Left lobe of liver (tissue), 2 donors: ENCODE results near the gene RBBP8NL. TPM values are rescaled to one million over a fixed set of nuclear protein-coding genes. Genes with fewer than 3 reads are reported as not detected.

Experiments
- ATAC-seq: fragments of 200-7000 bp; cut with Tn5 transposase; one replicate; pipeline ENCODE4 v1.9.1; 2020; ENCODE audit warnings: mild to moderate bottlenecking, moderate library complexity
- DNase-seq: peaks from one replicate; pipeline ENCODE4 v3.0.0-alpha.2; 2020; ENCODE audit warnings: low spot score
- total RNA-seq: library from RNA; stranded (reverse); gene quantifications from one replicate; pipeline ENCODE4 v1.2.1, GENCODE V29; 2021
- donor health status: DM: no; HTN: no; CAD: no; lungs with moderate emphysema.
- donor health status: DM: no; HTN: yes; CAD: no.

The RBBP8NL gene
- total RNA-seq, 1 donor from 2014 or later, result not detected

GRCh38 chr20:62462976-62463592 lies 35.7 kb upstream of the RBBP8NL start:
- ATAC-seq (no peak), DNase-seq (no peak)

- ATAC-seq (no peak), DNase-seq (no peak)
Observed at GRCh38 chr20:62461834-62462233, 34.5 kb upstream of the RBBP8NL start.

GRCh38 chr20:62461157-62461556 lies 33.8 kb upstream of the RBBP8NL start:
- ATAC-seq (no peak), DNase-seq (no peak)

GRCh38 chr20:62460678-62461077 lies 33.3 kb upstream of the RBBP8NL start:
- ATAC-seq (no peak), DNase-seq (no peak)

- ATAC-seq (no peak), DNase-seq (no peak)
Observed at GRCh38 chr20:62459488-62459887, 32.1 kb upstream of the RBBP8NL start.

GRCh38 chr20:62458275-62459251 lies 31.2 kb upstream of the RBBP8NL start:
- no peak for DNase-seq
- no peak for ATAC-seq

- ATAC-seq (no peak), DNase-seq (no peak)
Observed at GRCh38 chr20:62457831-62458230, 30.5 kb upstream of the RBBP8NL start.

GRCh38 chr20:62457098-62457497 lies 29.8 kb upstream of the RBBP8NL start:
- DNase-seq (no peak), ATAC-seq (no peak)

GRCh38 chr20:62455929-62456328 lies 28.6 kb upstream of the RBBP8NL start:
- ATAC-seq, result no peak
- no peak for DNase-seq

GRCh38 chr20:62454904-62455636 lies 27.7 kb upstream of the RBBP8NL start:
- no peak for DNase-seq
- no peak for ATAC-seq

GRCh38 chr20:62453186-62453808 lies 26.0 kb upstream of the RBBP8NL start:
- no peak for DNase-seq
- no peak for ATAC-seq

GRCh38 chr20:62452475-62453095 lies 25.2 kb upstream of the RBBP8NL start:
- DNase-seq (no peak), ATAC-seq (no peak)

GRCh38 chr20:62451970-62452369 lies 24.6 kb upstream of the RBBP8NL start:
- DNase-seq (no peak), ATAC-seq (no peak)

GRCh38 chr20:62451156-62451767 lies 23.9 kb upstream of the RBBP8NL start:
- DNase-seq (no peak), ATAC-seq (no peak)

GRCh38 chr20:62449951-62450691 lies 22.8 kb upstream of the RBBP8NL start:
- peak; percentile 54 for ATAC-seq

GRCh38 chr20:62448788-62449187 lies 21.4 kb upstream of the RBBP8NL start:
- DNase-seq, result no peak
- ATAC-seq, result no peak

More at GRCh38 chr20:62449951-62450691, 22.8 kb upstream of the RBBP8NL start:
- DNase-seq, result no peak

- ATAC-seq, result no peak
- no peak for DNase-seq
Observed at GRCh38 chr20:62448038-62448437, 20.7 kb upstream of the RBBP8NL start.

GRCh38 chr20:62446888-62447869 lies 19.8 kb upstream of the RBBP8NL start:
- DNase-seq, result no peak
- no peak for ATAC-seq
